Loucy (cell line): ENCODE data around the gene MARF1.

Source experiments
- H2AFZ ChIP-seq: fragments of 200-600 bp; sonication (generic); 2 replicates; pipeline ENCODE4 v1.6.0; 2016; ENCODE audit warnings: antibody characterized with exemption, mild to moderate bottlenecking, low read length, moderate library complexity
- H3F3A ChIP-seq: fragments of 200-600 bp; 2 replicates; pipeline ENCODE4 v1.6.0; 2016; ENCODE audit warnings: antibody characterized with exemption, low read depth, mild to moderate bottlenecking
- H3K27me3 ChIP-seq: fragments of 200-600 bp; sonication (generic); 2 replicates; pipeline ENCODE4 v1.6.1; 2014; ENCODE audit warnings: low read length, mild to moderate bottlenecking; ENCODE audit not compliant: insufficient read depth, poor library complexity, severe bottlenecking
- H3K36me3 ChIP-seq: fragments of 200-600 bp; sonication (generic); 2 replicates; pipeline ENCODE4 v1.6.1; 2016; ENCODE audit warnings: low read length; ENCODE audit not compliant: insufficient read depth
- H3K4me1 ChIP-seq: fragments of 200-600 bp; sonication (generic); 2 replicates; pipeline ENCODE4 v1.5.1; 2014; ENCODE audit warnings: low read length, mild to moderate bottlenecking; ENCODE audit not compliant: insufficient read depth, poor library complexity, severe bottlenecking
- H3K4me2 ChIP-seq: fragments of 200-600 bp; sonication (generic); 2 replicates; pipeline ENCODE4 v1.6.0; 2014; ENCODE audit warnings: antibody characterized with exemption, low read length, low read depth, mild to moderate bottlenecking; ENCODE audit not compliant: poor library complexity, severe bottlenecking
- H3K4me3 ChIP-seq: fragments of 200-600 bp; sonication (generic); 2 replicates; pipeline ENCODE4 v1.5.1; 2014; ENCODE audit warnings: low read length, mild to moderate bottlenecking, mixed read lengths; ENCODE audit not compliant: poor library complexity, severe bottlenecking
- H3K79me2 ChIP-seq: fragments of 200-600 bp; sonication (generic); 2 replicates; pipeline ENCODE4 v1.6.1; 2014; ENCODE audit warnings: low read length; ENCODE audit not compliant: insufficient read depth
- H3K9ac ChIP-seq: fragments of 200-600 bp; sonication (generic); 2 replicates; pipeline ENCODE4 v1.6.0; 2014; ENCODE audit warnings: mild to moderate bottlenecking, low read depth, low read length, moderate library complexity; ENCODE audit not compliant: poor library complexity, severe bottlenecking
- H3K9me2 ChIP-seq: fragments of 200-600 bp; sonication (generic); replicated peaks from 2 replicates; pipeline ENCODE4 v1.6.1; 2016; ENCODE audit warnings: low read depth, low read length, mixed read lengths
- H3K9me3 ChIP-seq: fragments of 200-600 bp; sonication (generic); 2 replicates; pipeline ENCODE4 v1.6.1; 2014; ENCODE audit warnings: mild to moderate bottlenecking, antibody characterized with exemption, low read length, low read depth; ENCODE audit not compliant: insufficient read depth
- H4K20me1 ChIP-seq: fragments of 200-600 bp; sonication (generic); 2 replicates; pipeline ENCODE4 v1.6.0; 2014; ENCODE audit warnings: antibody characterized with exemption, low read length, mild to moderate bottlenecking; ENCODE audit not compliant: insufficient read depth, poor library complexity, severe bottlenecking
- EZH2phosphoT487 ChIP-seq: fragments of 200-600 bp; IDR thresholded peaks from 2 replicates; pipeline ENCODE4 v1.6.1; 2018; ENCODE audit warnings: antibody characterized with exemption, mild to moderate bottlenecking, moderate library complexity, borderline replicate concordance
- TF ChIP-seq, protein P1 (sequence below): fragments of 200-600 bp; sonication (generic); conservative IDR thresholded peaks from 2 replicates; pipeline ENCODE4 v1.5.1; 2014; ENCODE audit warnings: mild to moderate bottlenecking, antibody characterized with exemption, low read length

The MARF1 gene

DNA sequence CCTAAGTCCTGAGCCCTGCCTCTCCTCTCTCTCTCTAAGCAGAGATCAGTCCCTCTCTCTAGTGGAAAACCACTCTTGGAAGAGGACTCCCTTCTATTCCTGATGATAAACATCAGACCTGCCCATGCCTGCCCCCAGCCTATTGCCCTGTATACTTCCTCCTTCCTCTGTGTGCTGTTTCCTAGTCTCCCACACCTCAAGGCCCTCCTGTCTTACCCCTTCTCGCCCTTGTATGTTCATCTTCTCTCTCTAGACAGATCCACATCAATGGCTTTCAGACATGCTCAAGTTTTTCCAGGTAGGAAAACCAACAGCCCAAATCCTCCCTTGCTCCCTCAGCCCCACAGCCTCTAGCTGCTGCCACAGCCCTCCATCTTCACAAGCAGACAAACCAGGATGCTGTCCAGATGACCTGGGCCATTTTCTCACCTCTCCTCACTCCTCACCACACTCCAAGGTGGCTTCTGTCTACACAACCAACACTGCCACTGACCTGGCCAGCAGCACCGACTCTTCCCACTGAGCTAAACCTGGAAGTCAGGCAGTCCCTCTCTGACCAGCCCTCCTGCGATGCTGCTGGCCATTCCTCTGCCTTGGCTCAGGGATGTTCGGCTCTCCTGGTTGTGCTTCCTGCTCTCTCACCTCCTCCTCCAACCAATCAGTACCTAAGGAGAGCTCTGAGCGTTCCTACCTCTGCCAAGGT lies 36.3 kb downstream of the MARF1 start:
- H2AFZ ChIP-seq: no peak overlapping the region
- TF ChIP-seq, protein P1, sequence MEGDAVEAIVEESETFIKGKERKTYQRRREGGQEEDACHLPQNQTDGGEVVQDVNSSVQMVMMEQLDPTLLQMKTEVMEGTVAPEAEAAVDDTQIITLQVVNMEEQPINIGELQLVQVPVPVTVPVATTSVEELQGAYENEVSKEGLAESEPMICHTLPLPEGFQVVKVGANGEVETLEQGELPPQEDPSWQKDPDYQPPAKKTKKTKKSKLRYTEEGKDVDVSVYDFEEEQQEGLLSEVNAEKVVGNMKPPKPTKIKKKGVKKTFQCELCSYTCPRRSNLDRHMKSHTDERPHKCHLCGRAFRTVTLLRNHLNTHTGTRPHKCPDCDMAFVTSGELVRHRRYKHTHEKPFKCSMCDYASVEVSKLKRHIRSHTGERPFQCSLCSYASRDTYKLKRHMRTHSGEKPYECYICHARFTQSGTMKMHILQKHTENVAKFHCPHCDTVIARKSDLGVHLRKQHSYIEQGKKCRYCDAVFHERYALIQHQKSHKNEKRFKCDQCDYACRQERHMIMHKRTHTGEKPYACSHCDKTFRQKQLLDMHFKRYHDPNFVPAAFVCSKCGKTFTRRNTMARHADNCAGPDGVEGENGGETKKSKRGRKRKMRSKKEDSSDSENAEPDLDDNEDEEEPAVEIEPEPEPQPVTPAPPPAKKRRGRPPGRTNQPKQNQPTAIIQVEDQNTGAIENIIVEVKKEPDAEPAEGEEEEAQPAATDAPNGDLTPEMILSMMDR: no peak
- TF ChIP-seq EZH2phosphoT487: no peak
- no peaks in the 10 kb centered on the region for H3K27me3 ChIP-seq
- no peaks in the 10 kb centered on the region for H3K9me2 ChIP-seq
- H3K4me1 ChIP-seq: no peaks in the 10 kb centered on the region
- H3K4me3 ChIP-seq: no peak overlapping the region
- no peaks in the 10 kb centered on the region for H4K20me1 ChIP-seq
- H3K9ac ChIP-seq: no peak overlapping the region
- H3K79me2 ChIP-seq: no peaks in the 10 kb centered on the region
- H3K36me3 ChIP-seq: peaks cover 24% of the 10 kb centered on the region; the same call in 1 of the 2 replicates
- no peaks in the 10 kb centered on the region for H3K9me3 ChIP-seq
- H3F3A ChIP-seq: no peaks in the 10 kb centered on the region
- no peak overlapping the region for H3K4me2 ChIP-seq

DNA sequence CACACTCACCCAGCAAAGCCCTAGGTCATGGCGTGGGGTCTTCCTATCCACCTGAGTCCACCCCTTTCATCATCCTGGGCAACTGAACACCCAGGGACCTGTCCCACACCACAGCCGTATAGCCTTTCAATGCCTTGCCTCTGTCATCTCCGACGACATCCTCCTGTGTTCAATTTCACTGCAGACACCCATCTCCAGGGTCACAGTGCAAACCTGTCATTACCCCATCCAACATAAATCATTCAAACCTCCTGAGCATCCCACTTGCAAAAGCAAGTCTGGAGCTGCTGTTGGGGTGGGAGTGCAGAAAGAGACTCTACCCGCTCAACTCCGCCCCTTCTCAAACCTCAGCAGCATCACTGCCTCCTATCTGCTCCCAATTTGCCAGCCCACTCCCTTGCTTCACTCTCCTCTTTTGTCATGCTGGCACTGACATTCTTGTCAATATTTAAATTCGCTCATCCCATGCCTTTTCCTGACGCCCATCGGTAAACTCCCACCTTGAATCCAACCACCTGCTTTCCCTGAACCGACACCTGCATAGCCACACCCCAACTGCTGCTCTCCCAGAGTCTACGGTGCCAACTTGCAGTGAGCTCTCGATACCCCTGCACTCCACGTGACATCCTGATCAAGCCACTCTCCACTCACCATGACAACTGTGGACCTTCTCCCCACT lies 37.0 kb downstream of the MARF1 start:
- no peak for TF ChIP-seq EZH2phosphoT487
- TF ChIP-seq, protein P1: no peak
- H3K36me3 ChIP-seq: peaks cover 31% of the 10 kb centered on the region; the same call in 1 of the 2 replicates

DNA sequence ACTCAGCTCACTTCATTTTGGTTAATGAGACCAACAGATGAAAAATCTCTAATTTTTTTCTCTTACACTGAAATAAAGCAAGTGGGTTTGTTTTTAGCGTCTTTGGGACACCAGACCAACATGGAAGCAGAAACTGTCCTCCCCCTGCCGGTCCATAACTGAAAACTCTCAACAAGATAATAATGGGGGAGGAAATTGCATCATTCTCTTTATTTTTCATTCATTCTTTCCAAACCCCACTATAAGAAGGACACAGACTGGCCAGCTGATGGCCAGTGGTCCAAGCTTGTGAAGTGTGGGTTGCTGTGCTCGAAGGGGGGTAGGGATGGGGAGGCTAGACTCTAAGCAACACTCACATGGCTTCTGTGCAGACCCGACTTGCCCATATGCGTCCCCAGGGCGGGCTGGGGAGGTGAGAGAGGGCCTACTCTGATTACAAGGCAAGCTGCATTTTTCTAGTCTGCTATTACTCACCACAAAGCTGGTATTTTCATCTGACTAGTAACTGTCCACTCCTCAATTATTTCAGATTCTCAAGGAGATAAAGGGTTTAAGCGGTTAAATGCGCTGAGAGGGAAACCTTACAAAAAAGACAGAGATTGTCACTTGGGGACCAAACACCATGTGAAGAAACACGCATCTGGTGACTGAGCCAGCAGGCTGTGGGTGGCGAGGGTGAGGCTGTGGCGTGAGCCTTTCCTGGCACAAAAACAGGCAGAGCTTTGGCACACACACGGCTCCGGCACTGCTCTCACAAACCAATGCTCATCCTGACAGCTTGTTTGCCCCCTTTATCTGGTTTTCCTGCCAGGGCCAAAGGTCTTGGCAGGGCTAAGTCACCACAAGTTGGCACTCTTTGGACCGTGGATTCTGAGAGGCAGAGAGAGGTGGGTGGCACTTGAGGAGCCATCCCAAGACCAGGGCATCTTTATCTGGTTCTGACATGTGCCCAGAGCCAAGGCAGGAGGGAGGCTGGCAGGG lies 38.2 kb downstream of the MARF1 start:
- Histone ChIP-seq H4K20me1 (no peaks in the 10 kb centered on the region), H3K9ac (no peak overlapping the region), H3K27me3 (no peaks in the 10 kb centered on the region), H3K4me3 (no peak overlapping the region), H3K9me2 (no peaks in the 10 kb centered on the region), H3K36me3 (peaks cover 42% of the 10 kb centered on the region; the same call in 1 of the 2 replicates), H3K4me2 (no peak overlapping the region), H3K4me1 (no peaks in the 10 kb centered on the region), H3F3A (no peaks in the 10 kb centered on the region), H3K9me3 (no peaks in the 10 kb centered on the region), H3K79me2 (no peaks in the 10 kb centered on the region), H2AFZ (no peak overlapping the region)
- no peak for TF ChIP-seq EZH2phosphoT487
- TF ChIP-seq, protein P1: no peak

More for the DNA sequence above, 37.0 kb downstream of the MARF1 start:
- H4K20me1 ChIP-seq: no peaks in the 10 kb centered on the region
- H3K9ac ChIP-seq: no peak overlapping the region
- no peaks in the 10 kb centered on the region for H3K9me3 ChIP-seq
- no peaks in the 10 kb centered on the region for H3K9me2 ChIP-seq
- H3K79me2 ChIP-seq: no peaks in the 10 kb centered on the region
- no peaks in the 10 kb centered on the region for H3K4me1 ChIP-seq
- no peak overlapping the region for H3K4me2 ChIP-seq
- no peak overlapping the region for H3K4me3 ChIP-seq
- no peaks in the 10 kb centered on the region for H3F3A ChIP-seq
- H3K27me3 ChIP-seq: no peaks in the 10 kb centered on the region
- H2AFZ ChIP-seq: no peak overlapping the region
